Umbilical cord (tissue), 2 donors: Measurements from ENCODE around the gene POU6F2. TPM values are rescaled to one million over a fixed set of nuclear protein-coding genes. Genes with fewer than 3 reads are reported as not detected.
"Not testable (repeated sequence)": the region's sequence is repeated elsewhere in the genome, so short reads cannot be mapped to it uniquely, and the experiment has no call there.

Experiments used
- DNase-seq: peaks from one replicate; pipeline ENCODE4 v3.0.0-alpha.2; 2015; ENCODE audit warnings: low spot score
- total RNA-seq: library from RNA; depleted of rRNA; stranded (reverse); fragments of >200 nt; gene quantifications from one replicate; pipeline ENCODE4 v1.2.3, GENCODE V29; 2014; ENCODE audit warnings: low replicate concordance; ENCODE audit not compliant: insufficient read depth

The POU6F2 gene, protein sequence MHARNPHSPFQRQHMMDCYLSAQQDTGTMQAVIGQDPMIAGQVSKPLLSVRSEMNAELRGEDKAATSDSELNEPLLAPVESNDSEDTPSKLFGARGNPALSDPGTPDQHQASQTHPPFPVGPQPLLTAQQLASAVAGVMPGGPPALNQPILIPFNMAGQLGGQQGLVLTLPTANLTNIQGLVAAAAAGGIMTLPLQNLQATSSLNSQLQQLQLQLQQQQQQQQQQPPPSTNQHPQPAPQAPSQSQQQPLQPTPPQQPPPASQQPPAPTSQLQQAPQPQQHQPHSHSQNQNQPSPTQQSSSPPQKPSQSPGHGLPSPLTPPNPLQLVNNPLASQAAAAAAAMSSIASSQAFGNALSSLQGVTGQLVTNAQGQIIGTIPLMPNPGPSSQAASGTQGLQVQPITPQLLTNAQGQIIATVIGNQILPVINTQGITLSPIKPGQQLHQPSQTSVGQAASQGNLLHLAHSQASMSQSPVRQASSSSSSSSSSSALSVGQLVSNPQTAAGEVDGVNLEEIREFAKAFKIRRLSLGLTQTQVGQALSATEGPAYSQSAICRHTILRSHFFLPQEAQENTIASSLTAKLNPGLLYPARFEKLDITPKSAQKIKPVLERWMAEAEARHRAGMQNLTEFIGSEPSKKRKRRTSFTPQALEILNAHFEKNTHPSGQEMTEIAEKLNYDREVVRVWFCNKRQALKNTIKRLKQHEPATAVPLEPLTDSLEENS
- 2.9 TPM for total RNA-seq

DNA sequence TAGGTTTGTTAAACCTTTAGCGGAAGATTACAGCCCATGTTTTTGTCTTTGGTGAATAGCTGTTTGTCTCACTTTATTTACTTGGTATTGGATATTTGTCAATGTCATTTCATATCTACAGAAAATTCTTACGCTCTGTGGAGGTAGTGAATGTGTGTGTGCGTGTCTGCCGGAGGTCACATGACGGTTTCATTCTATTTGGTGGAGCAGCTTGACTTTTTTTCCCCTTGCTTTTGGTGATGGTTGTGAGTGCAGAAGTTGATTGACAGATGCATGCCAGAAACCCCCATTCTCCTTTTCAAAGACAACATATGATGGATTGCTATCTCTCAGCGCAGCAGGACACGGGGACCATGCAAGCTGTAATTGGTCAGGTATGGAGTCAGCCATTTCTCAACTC lies at the start of gene POU6F2:
Gene POU6F2 (plus strand): TSS at position 225 of the 400 bp plus-strand sequence. CDS start 45 bp downstream, at position 270.
- DNase-seq, result no peak

DNA sequence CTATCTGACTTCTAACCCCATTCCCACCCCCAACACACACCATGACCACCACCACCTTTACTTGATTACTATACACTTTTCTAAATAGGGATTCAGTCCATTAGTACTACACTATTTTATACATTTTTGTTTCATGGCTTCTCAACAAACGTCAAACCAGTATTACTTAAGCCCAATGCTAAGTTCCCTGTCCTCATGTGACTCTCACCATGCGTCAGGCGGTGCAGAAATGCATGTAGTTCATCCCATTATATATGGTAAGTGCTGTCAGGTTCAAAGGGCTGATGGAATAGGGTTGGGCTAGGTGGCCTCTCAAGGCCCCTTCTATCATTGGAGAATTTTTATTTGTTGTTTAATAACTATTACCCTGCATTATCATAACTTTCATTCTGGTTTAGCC lies 49.2 kb upstream of the POU6F2 start:
- no peak for DNase-seq

GRCh38 chr7:38929460-38930171 lies 48.1 kb upstream of the POU6F2 start:
- DNase-seq, result peak; percentile 5

DNA sequence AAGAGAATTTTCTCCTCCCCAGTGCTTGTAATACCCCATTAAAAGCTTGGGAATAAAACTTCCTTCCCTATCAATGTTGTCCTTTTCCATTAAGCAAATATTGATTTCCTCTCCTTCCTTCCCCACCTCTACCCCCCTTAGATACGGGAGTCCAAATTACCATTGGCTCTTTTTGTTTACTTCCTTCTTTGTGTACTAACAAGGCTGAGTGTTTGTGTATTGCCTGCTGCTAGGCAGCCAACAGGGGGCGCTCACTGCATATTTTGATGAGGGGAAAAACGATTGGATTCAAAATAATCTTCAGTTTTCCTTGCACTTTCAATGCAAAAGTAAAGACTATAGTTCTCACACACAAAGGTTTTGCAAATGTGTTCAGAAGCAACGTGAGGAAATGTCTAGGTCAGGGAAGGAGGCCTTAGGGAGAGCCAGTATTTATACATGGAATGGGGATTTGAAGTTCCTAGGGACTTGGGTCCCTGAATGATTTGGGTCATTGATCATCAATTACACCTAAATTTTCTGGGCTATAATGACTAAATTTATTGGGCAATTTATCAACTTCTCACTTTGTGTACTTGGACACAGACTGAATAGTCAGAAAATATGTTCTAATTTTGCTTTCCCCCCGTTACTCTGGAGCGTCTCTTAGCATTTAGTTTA lies 45.1 kb upstream of the POU6F2 start:
- DNase-seq, result peak; percentile 72

DNA sequence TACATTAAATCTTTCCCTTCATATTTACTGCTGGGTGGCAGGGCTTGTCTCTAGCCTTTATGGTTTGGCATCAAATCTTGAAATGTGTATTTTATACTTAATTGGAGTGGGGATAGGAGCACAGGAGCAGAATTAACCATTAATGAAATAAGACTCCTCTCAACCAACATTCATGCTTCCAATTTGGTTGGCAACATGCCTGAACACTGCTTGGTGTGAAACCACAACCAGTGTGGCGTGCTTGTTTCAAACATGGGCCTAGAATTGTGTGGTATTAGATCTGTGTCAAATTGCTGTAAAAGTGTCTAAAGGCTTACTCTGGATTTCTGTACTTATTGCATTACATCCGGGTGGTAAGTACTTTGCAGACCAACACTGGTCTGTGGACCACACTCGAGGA lies 43.7 kb upstream of the POU6F2 start:
- no peak for DNase-seq

DNA sequence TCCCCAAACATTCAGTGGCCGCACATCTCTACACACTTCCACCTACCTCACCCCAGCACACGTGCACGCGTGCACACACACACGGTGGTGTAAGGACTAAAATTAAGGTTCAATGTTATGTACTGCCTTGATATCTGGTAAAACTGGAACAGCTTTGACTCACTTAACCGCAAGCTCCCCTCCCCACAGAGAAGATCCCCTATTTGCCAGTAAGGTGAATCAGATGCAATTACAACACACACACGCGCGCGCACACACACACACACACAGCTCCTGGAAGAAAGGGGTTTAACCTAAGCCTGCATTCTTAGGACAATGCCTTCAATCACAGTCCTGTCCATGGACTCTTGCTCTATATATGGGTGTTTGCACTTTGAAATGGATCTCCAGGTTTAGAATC lies 43.2 kb upstream of the POU6F2 start:
- no peak for DNase-seq

DNA sequence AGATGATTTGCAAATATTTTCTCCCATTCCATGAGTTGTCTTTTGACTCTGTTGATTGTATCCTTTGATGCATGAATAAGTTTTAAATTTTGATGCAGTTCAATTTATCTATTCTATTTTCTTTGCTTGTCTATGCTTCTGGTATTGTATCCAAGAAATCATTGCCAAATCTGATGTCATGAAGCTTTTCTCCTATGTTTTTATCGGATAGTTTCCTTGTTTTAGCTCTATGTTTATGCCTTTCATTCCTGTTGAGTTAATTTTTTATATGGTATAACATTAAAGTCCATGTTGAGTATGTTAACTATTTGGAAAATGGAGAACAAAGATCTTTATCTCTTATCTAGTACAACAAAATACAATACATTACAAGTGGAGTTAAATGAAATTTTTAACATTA lies 41.1 kb upstream of the POU6F2 start:
- no peak for DNase-seq

DNA sequence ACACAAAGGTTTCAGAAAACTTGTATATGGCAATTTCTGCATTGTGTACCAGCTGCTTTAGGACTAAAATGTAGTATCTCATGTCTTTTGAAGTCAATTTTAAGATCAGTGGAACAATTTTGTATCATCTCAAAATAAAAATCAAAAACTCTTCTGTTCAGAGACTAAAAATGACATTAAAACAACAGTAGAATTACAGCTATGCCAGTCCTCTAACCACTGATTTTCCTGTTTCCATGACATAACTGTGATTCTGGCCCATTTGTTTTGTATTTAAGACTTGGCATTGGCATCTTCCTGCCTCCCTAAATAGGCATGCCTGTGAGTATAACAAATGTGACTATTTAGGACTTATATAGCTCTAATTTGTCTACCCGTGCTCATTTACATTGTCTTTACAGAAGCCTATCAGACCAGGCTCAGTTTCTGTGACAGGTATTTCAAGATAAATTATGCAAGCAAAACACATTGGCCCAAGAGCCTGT lies 39.7 kb upstream of the POU6F2 start:
- DNase-seq, result no peak

GRCh38 chr7:38938589-38938988 lies 39.1 kb upstream of the POU6F2 start:
- no peak for DNase-seq

DNA sequence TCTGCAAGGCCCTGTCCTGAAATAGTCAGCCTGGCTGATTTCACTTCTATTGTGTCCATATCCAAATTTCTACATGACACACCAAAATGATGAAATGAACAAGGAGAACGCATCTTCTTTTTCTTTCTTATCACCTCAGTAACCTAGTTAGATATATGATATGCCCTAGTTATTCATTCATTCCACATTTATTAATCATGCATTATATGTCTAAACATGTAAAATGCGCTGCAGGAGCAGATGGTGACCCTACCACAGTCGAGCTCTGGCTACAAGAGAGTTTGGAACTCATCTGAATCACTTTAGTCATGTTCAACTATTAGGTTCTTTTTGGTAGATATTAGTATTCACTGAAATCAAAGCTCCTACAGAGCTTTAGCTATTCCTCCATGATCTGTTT lies 36.9 kb upstream of the POU6F2 start:
- no peak for DNase-seq

DNA sequence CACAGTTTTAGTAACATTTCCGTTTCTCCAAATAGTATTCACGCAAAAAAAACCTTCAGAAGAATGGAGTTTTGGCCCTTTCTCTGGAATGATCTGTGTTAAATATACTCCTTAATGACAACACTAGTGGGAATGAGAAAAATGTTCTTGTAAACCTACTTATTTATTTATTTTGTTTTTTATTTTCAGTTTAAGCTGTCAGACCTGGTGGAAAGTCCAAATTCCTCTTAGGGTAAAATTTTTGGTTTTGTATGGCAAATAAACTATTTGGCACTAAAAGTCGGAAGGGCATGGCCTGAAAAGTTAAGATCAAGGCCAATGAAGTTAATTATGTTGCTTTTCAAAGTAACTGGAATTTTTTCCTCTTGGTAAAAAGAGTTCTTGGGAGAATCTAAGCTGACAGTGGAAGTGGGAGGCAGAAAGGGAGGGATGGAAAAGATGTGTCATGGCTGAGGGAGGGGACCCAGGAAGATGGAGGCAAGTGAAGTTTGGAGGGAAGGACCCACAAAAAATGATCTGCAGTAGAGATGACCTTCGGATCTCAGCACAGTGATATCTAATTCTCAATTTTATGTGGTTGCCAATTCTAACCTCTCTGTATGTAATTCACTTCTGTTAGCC lies 35.2 kb upstream of the POU6F2 start:
- DNase-seq, result no peak

- not testable (repeated sequence) for DNase-seq
These were observed 30.2 kb upstream of the POU6F2 start for GRCh38 chr7:38947541-38947940.

DNA sequence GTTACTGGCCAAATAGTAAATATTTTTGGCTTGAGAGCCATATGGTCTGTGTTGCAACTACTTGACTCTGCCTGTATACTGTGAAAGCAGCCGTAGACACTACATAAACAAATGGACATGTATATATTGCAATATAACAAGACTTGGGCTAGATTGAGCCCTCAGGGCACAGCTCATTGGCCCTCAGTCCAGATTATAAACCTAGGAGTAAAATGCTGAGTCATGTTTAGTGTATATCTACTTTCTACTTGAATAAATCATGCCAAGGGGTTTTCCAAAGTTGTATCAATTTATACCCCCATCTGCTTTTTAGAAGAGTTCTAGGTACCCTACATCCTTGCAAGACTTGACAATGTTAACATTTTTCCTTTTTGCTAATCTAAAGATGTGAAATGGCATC lies 27.4 kb upstream of the POU6F2 start:
- no peak for DNase-seq

DNA sequence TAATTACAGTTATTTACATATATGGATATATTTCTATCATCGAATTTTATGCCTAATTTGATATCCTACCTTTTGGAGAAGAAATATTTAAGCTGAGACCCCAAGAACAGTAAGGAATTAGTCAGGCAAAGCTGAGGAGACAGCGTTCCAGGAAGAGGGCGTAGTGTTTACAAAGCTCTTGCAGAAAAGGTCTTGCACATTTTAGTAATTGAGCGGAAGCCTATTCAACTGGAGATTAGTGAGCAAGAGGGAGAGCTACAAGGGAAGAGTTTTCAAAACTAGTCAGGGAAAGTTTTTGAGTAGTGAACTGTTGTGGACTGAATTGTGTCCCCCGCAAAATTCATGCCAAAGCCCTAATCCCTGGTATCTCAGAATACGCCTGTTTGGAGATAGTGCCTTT lies 26.5 kb upstream of the POU6F2 start:
- no peak for DNase-seq

DNA sequence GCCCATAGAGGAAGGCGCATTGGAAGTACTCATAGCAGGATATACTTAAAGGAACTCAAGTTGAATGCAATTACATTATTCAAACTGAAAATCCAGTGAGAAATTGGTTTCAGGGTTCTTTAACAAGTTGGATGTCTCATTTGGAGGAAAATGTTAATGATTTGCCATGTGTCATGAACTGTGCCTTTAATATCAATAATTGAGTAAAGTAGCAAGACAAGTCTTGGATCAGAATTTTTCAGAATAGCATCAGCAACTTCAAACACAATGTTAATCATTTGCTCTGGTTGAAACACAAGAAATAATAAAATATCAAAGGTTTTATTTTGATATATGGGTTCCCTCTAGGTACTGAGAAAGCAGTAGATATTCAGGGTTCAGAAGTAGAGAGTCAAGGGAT lies 24.5 kb upstream of the POU6F2 start:
- no peak for DNase-seq

- no peak for DNase-seq
These were observed 23.7 kb upstream of the POU6F2 start for GRCh38 chr7:38953971-38954370.

GRCh38 chr7:38955892-38956291 lies 21.8 kb upstream of the POU6F2 start:
- no peak for DNase-seq

- DNase-seq, result no peak
These were observed 15.7 kb upstream of the POU6F2 start for GRCh38 chr7:38962028-38962427.

DNA sequence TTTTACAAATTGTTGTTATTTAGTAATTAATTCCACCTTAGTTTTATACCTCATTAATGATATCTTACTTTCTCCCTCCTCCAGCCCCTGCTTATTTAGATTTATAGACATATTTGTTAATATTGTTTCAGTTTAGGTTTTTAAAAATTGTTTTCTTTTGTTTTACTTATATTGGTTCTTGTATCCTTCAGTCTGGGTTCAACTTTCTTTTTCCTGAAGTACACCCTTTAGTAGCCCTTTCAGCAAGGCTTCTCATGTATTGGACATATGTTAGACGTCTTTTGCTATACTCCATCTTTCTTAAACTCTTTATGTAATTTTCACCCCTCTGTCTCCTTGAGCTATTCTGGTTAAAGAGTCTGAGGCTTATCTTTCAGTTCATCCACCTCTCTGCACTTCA lies 12.8 kb upstream of the POU6F2 start:
- no peak for DNase-seq

DNA sequence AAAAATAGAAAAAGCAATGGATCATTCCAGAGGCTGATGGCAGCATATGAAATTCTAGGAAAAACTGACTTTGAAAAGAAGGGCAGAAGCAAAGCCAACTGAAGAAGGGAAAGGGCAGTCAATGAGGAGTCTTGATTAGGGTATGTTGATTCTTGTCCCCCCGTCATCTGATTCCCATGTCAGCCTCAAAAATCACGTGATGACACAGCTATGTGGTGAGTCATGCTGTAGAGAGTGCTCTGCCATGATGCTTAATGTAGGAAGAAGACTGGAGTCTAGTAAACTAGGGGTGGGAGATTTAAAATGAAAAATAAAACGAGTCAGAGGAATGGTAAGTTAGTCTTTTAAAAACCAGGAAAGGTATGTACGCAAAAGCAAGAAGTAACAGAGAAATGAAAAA lies 3.9 kb upstream of the POU6F2 start:
- DNase-seq, result no peak

DNA sequence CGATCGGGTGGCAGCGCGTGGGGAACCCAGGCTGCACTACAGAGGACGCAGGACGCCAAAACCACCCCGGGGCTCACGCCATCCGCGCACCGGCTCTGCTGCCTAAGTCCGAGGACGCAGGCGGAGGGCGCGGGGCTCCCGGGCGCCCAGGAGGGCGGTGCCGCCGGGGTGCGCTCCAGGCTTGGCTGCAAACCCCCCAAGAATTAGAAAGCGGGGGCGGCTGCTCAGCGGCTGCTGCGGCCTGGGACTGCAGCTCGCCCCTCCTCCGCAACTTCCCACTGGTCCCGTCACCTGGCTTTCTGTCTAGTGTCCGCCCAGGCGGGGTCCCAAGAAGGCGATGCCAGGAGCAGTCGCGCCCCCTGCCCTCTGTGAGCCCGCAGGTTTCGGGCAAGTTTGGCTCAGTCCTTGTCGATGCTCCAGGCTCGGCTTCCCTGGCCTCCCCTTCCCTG lies 1.7 kb upstream of the POU6F2 start:
- no peak for DNase-seq
